ENCODE results near the gene LINS1. TPM values are rescaled to one million over a fixed set of nuclear protein-coding genes. Genes with fewer than 3 reads are reported as not detected.

The LINS1 gene
- total RNA-seq, 2 donors from 2014 or later: 15.5 to 32.3 TPM

GRCh38 chr15:100542290-100542689 is 59.7 kb downstream of the LINS1 start:
- Histone ChIP-seq H3K36me3 (no peaks in the 10 kb centered on the region), H3K4me1 (replicated peaks) (no peaks in the 10 kb centered on the region), H3K9me3 (no peaks in the 10 kb centered on the region), H3K27me3 (replicated peaks; ENCODE audit: insufficient read depth) (no peaks in the 10 kb centered on the region), H3K4me3 (no peak overlapping the region), H3K27ac (no peak overlapping the region)
- TF ChIP-seq POLR2A (IDR thresholded peaks at IDR 0.05) (no peak), CTCF (IDR thresholded peaks at IDR 0.05) (no peak), POLR2AphosphoS5 (IDR thresholded peaks at IDR 0.05) (no peak)
- intact Hi-C loops (cut with DNase I): no loop called here
- DNase-seq (ENCODE audit: low spot score): no peak
- 97% methylated on average over 6 of the region's 6 CpGs for WGBS

GRCh38 chr15:100537331-100537730 is 64.7 kb downstream of the LINS1 start:
- Histone ChIP-seq H3K36me3 (no peaks in the 10 kb centered on the region), H3K4me1 (replicated peaks) (no peaks in the 10 kb centered on the region), H3K4me3 (no peak overlapping the region), H3K9me3 (no peaks in the 10 kb centered on the region), H3K27me3 (replicated peaks; ENCODE audit: insufficient read depth) (no peaks in the 10 kb centered on the region), H3K27ac (no peak overlapping the region)
- WGBS: 43% methylated on average over 2 of the region's 2 CpGs
- no peak for TF ChIP-seq CTCF (IDR thresholded peaks at IDR 0.05)
- no peak for TF ChIP-seq POLR2A (IDR thresholded peaks at IDR 0.05)
- no peak for TF ChIP-seq POLR2AphosphoS5 (IDR thresholded peaks at IDR 0.05)
- intact Hi-C loops (cut with DNase I): no loop called here
- DNase-seq (ENCODE audit: low spot score): no peak

- intact Hi-C loops (cut with DNase I): no loop called here
- H3K27ac ChIP-seq: no peak overlapping the region
- no peak for TF ChIP-seq POLR2A (IDR thresholded peaks at IDR 0.05)
- TF ChIP-seq POLR2AphosphoS5 (IDR thresholded peaks at IDR 0.05): no peak
Measured at GRCh38 chr15:100536733-100537132, 65.3 kb downstream of the LINS1 start.

GRCh38 chr15:100533886-100534285 is 68.1 kb downstream of the LINS1 start:
- DNase-seq (ENCODE audit: low spot score): no peak
- WGBS: 23% methylated on average over 1 of the region's 1 CpG
- intact Hi-C loops (cut with DNase I): no loop called here
- no peaks in the 10 kb centered on the region for H3K27me3 ChIP-seq (replicated peaks; ENCODE audit: insufficient read depth)
- H3K9me3 ChIP-seq: no peaks in the 10 kb centered on the region
- no peak overlapping the region for H3K4me3 ChIP-seq
- TF ChIP-seq POLR2A (IDR thresholded peaks at IDR 0.05) (no peak), POLR2AphosphoS5 (IDR thresholded peaks at IDR 0.05) (no peak), CTCF (IDR thresholded peaks at IDR 0.05) (no peak)
- H3K4me1 ChIP-seq (replicated peaks): no peaks in the 10 kb centered on the region
- no peak overlapping the region for H3K27ac ChIP-seq
- H3K36me3 ChIP-seq: no peaks in the 10 kb centered on the region

More at GRCh38 chr15:100536733-100537132, 65.3 kb downstream of the LINS1 start:
- DNase-seq (ENCODE audit: low spot score): no peak
- H3K4me1 ChIP-seq (replicated peaks): no peaks in the 10 kb centered on the region
- H3K9me3 ChIP-seq: no peaks in the 10 kb centered on the region
- no peak overlapping the region for H3K4me3 ChIP-seq
- no peaks in the 10 kb centered on the region for H3K36me3 ChIP-seq
- H3K27me3 ChIP-seq (replicated peaks; ENCODE audit: insufficient read depth): no peaks in the 10 kb centered on the region

GRCh38 chr15:100531823-100532327 is 70.1 kb downstream of the LINS1 start:
- Histone ChIP-seq H3K27ac (no peak overlapping the region), H3K27me3 (replicated peaks; ENCODE audit: insufficient read depth) (no peaks in the 10 kb centered on the region), H3K36me3 (no peaks in the 10 kb centered on the region), H3K9me3 (no peaks in the 10 kb centered on the region), H3K4me3 (no peak overlapping the region), H3K4me1 (replicated peaks) (no peaks in the 10 kb centered on the region)
- no peak for DNase-seq (ENCODE audit: low spot score)
- intact Hi-C loops (cut with DNase I): no loop called here
- TF ChIP-seq POLR2A (IDR thresholded peaks at IDR 0.05): no peak
- TF ChIP-seq CTCF (IDR thresholded peaks at IDR 0.05): no peak
- 79% methylated on average over 11 of the region's 11 CpGs for WGBS
